Left lung (tissue), 10 donors: ENCODE data around the gene SPACA4. TPM values are rescaled to one million over a fixed set of nuclear protein-coding genes. Genes with fewer than 3 reads are reported as not detected.

Experiments used
- ATAC-seq: fragments of 200-7000 bp; cut with Tn5 transposase; one replicate; pipeline ENCODE4 v1.9.1; 2020; ENCODE audit warnings: moderate library complexity
- DNase-seq, 4 donors: peaks; one replicate each; pipeline ENCODE4 v3.0.0-alpha.2; 2013 to 2020
- H3K27ac ChIP-seq, 2 donors: fragments of 200-600 bp; sonication (generic) in 1 of 2; one replicate each; pipeline versions ENCODE4 v1.5.0 to v1.8.0; 2020 to 2021
- H3K27me3 ChIP-seq, 2 donors: fragments of 200-600 bp; sonication (generic) in 1 of 2; one replicate each; pipeline versions ENCODE4 v1.5.0 to v1.8.0; 2020 to 2021
- H3K36me3 ChIP-seq, 2 donors: fragments of 200-600 bp; sonication (generic) in 1 of 2; one replicate each; pipeline versions ENCODE4 v1.5.0 to v1.8.0; 2020 to 2021
- H3K4me1 ChIP-seq, 2 donors: fragments of 200-600 bp; one replicate each; pipeline ENCODE4 v1.8.0; 2021
- H3K4me3 ChIP-seq, 2 donors: fragments of 200-600 bp; sonication (generic) in 1 of 2; one replicate each; pipeline versions ENCODE4 v1.5.0 to v1.8.0; 2020 to 2021; ENCODE audit warnings: mild to moderate bottlenecking in 1 of 2
- H3K9me3 ChIP-seq, 2 donors: fragments of 200-600 bp; sonication (generic) in 1 of 2; one replicate each; pipeline versions ENCODE4 v1.5.0 to v1.8.0; 2020 to 2021
- CTCF ChIP-seq, 2 donors: fragments of 200-600 bp; sonication (generic) in 1 of 2; IDR thresholded peaks; one replicate each; pipeline versions ENCODE4 v1.5.0 to v1.8.0; 2021; ENCODE audit warnings: antibody characterized with exemption in 2 of 2
- intact Hi-C, 2 donors: fragments of 100-400 bp; cut with DNase I; formaldehyde crosslinking; loops; one replicate each; pipeline versions ENCODE4 v1.11.2 to v1.14.2; 2022
- polyA plus RNA-seq, 6 donors: library from polyadenylated mRNA; unstranded; fragments of 120-200 nt; gene quantifications; one replicate each; pipeline ENCODE4 v1.2.1, GENCODE V29; 2013; ENCODE audit not compliant: insufficient read length in 6 of 6
- total RNA-seq, 2 donors: library from RNA; stranded (reverse); fragmentation: NEBNext Ultra II Directional; extraction: Animal tissue kit (Norgen Biotek cat#: 25700); gene quantifications; one replicate each; pipeline ENCODE4 v1.2.1, GENCODE V29; 2021
- donor health status: DM: no; HTN: yes; CAD: no.
- donor health status: DM: no; HTN: no; CAD: no.

Gene SPACA4
- total and polyA plus RNA-seq, 8 donors = 0.17 to 0.78 (median 0.26) TPM; not detected in 2

GRCh38 chr19:48596237-48596636 lies 10.3 kb upstream of the SPACA4 start:
- intact Hi-C loops = no loop called here
- Histone ChIP-seq H3K4me1 (no peaks in the 10 kb centered on the region), H3K36me3 (no peaks in the 10 kb centered on the region), H3K27ac (no peak overlapping the region), H3K4me3 (no peak overlapping the region), H3K27me3 (peaks cover 0 to 5% of the 10 kb centered on the region in 2 donors), H3K9me3 (no peaks in the 10 kb centered on the region)
- ATAC-seq = no peak
- no peak for TF ChIP-seq CTCF (IDR thresholded peaks at IDR 0.05)
- DNase-seq = no peak

- no peak overlapping the region for H3K4me3 ChIP-seq
- no peaks in the 10 kb centered on the region for H3K4me1 ChIP-seq
- TF ChIP-seq CTCF (IDR thresholded peaks at IDR 0.05) = no peak
- ATAC-seq (no peak), DNase-seq (no peak)
- peaks cover 0 to 5% of the 10 kb centered on the region in 2 donors for H3K27me3 ChIP-seq
- no peaks in the 10 kb centered on the region for H3K9me3 ChIP-seq
- H3K36me3 ChIP-seq = no peaks in the 10 kb centered on the region
- intact Hi-C loops = no loop called here
- no peak overlapping the region for H3K27ac ChIP-seq
Measured at GRCh38 chr19:48596679-48597465, 9.7 kb upstream of the SPACA4 start.

GRCh38 chr19:48598996-48599700 lies 7.4 kb upstream of the SPACA4 start:
- H3K4me1 ChIP-seq = no peaks in the 10 kb centered on the region
- H3K27ac ChIP-seq = no peak overlapping the region
- no peaks in the 10 kb centered on the region for H3K36me3 ChIP-seq
- no peak overlapping the region for H3K4me3 ChIP-seq
- peaks cover 0 to 5% of the 10 kb centered on the region in 2 donors for H3K27me3 ChIP-seq
- no peaks in the 10 kb centered on the region for H3K9me3 ChIP-seq
- ATAC-seq = no peak
- no peak for TF ChIP-seq CTCF (IDR thresholded peaks at IDR 0.05)
- intact Hi-C loops = no loop called here
- DNase-seq = no peak

GRCh38 chr19:48600679-48601417 lies 5.7 kb upstream of the SPACA4 start:
- peaks cover 0 to 5% of the 10 kb centered on the region in 2 donors for H3K27me3 ChIP-seq
- no peaks in the 10 kb centered on the region for H3K36me3 ChIP-seq
- TF ChIP-seq CTCF (IDR thresholded peaks at IDR 0.05) = no peak
- no peak for ATAC-seq
- H3K4me3 ChIP-seq = no peak overlapping the region
- intact Hi-C loops = no loop called here
- no peak overlapping the region for H3K27ac ChIP-seq
- no peaks in the 10 kb centered on the region for H3K9me3 ChIP-seq
- DNase-seq = no peak
- H3K4me1 ChIP-seq = no peaks in the 10 kb centered on the region

GRCh38 chr19:48603001-48603400 lies 3.5 kb upstream of the SPACA4 start:
- no peak for DNase-seq
- TF ChIP-seq CTCF (IDR thresholded peaks at IDR 0.05) = no peak
- ATAC-seq = no peak
- H3K27ac ChIP-seq = no peak overlapping the region
- intact Hi-C loops = no loop called here
- H3K27me3 ChIP-seq = peaks cover 0 to 5% of the 10 kb centered on the region in 2 donors
- no peak overlapping the region for H3K4me3 ChIP-seq
- no peaks in the 10 kb centered on the region for H3K4me1 ChIP-seq
- H3K36me3 ChIP-seq = no peaks in the 10 kb centered on the region
- no peaks in the 10 kb centered on the region for H3K9me3 ChIP-seq
